ENCODE data around the gene ALAD.
A peak's percentile ranks its signal among the peaks of the same experiment; 100 is the strongest.
"Not testable (repeated sequence)": the region's sequence is repeated elsewhere in the genome, so short reads cannot be mapped to it uniquely, and the experiment has no call there.

ALAD gene

DNA sequence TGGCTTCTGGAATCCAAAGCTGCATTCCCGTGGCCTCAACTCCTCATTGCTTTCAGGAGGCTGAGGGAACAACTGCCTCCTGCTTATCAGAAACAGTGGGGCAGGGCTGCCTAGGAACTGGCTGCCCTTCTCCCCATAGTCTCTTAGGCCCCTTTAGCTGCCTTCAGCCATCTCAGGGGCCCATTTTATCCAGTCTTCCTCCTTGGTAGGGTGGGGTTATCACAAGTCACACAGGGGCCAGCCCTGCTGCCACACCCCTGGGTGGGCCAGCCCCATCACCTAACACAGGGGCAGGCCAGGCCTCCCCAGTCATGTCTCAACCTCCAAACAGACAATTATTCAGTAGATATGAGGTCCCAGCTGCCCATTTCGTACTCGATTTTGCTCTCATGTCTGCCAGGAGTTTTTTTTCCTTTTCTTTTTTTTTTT, 3.9 kb downstream of the ALAD start:
- DNase-seq = no peak

DNA sequence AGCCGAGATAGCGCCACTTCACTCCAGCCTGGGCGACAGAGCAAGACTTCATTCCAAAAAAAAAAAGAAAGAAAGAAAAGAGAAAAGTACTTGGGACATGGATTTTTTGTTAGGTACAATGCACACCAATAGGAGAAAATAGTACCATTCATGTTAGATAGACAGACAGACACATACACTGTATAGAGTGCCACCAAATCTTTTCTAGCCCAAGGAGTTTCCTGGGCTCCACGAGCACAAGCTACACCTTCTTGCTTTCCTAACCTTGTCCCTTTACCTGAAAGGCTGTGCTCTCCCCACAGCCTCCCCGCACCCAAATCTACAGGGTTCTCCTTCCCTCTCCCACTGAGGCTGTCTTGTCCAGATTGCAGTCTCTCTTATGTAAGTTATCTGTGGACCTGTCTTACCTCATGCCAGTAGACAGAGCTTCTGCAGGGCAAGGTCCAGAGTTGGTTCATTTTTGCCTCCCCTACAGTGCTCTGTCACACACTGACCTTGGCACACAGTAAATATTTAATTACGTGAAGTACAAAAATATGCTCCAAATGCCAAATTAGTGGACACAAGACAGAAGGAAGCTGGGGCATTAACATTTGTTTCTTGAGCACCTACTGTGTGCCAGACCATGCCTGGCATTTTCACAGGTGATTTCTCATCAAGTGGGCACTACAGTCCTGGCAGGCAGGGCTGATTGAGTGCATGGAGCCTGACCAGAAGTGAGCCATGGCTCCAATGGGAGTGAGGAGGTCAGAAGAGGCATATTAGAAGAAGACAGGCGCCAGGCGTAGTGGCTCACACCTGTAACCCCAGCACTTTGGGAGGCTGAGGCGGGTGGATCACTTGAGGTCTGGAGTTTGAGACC, 5.9 kb downstream of the ALAD start:
- no peak for DNase-seq

DNA sequence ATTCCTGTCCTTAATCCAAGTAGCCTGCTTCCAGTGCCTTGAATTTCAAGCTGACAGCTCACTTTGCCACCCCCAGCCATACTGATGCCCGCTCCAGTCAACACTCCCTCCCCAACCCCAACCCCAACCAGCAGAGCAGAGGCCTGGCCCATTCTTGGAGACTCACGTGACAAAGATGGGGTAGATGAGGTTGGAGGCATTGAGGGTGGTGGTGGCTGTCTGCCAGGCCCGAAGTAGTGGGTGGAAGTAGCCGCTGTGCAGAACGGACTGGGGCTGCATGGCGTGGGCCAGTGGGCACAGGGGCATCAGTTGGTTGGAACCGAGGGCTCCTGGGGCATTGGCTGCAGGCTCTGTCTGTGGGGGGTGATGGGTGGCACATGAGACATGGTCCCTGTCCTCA, 7.8 kb downstream of the ALAD start:
- no peak for DNase-seq

DNA sequence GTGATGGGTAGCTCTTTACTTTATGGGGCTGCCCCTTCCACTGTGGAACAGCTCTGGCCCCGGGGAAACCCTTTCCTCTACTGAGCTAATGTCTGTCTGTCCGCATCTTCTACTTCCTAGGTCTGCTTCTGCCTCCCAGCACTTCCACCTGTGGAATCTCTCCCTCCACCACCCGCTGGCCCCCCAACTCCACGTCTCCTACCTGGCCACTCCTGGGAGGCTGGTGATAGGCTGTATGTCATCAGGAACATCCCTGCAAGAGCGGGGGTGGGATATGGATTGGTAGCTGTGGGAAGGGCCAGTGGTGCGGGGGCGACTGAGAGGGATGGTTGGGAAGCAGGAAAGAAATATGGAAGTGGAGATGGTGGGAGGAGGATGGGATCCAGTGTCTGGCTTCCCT, 9.2 kb downstream of the ALAD start:
- no peak for DNase-seq

DNA sequence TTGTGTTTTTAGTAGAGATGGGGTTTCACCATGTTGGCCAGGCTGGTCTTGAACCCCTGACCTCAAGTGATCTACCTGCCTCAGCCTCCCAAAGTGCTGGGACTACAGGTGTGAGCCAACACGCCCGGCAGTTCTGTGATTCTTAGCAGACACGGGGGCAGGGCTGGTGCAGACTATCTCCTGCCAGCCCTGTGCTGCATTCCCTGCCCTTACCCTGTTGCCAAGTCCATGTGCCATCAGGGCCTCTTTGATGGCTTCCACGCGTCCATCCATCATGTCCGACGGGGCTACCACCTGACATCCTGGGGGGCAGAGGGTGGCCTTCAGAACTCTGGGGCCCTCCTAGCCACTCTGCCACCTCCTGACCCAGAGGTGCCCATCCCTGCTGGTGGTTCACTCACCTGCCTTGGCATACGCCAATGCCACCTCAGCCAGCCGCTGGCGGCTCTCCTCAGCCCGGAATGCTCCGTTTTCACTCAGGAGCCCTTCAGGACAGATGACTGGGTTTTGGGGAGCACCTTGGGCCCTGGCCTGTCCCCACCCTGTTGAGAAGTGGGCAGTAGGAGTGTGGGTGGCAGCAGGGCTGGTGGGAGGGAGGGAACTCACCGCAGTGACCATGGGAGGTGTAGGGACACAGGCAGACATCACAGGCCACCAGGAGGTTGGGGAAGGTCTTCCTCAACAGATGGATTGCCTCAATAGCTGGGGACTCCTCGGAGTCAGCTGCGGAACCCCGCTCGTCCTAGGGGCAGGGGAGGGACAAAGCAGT, 10.7 kb downstream of the ALAD start:
- no peak for DNase-seq

DNA sequence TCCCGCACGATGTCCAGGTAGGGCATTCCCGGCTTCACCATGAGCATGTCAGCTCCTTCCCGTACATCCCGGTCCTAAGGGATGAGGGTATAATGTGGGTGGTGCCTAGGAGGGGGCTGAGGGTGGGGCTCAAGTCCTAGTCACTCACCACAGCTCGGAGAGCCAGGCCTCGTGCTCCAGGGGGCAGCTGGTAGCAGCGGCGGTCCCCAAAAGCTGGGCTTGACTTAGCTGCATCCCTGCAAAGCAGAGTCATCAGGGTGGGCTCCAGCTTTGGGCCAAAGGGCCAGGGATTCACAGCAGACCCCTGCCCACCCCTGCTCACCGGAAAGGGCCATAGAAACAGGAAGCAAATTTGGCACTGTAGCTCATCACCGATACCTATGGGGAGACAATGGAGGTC, 11.6 kb downstream of the ALAD start:
- DNase-seq = no peak

DNA sequence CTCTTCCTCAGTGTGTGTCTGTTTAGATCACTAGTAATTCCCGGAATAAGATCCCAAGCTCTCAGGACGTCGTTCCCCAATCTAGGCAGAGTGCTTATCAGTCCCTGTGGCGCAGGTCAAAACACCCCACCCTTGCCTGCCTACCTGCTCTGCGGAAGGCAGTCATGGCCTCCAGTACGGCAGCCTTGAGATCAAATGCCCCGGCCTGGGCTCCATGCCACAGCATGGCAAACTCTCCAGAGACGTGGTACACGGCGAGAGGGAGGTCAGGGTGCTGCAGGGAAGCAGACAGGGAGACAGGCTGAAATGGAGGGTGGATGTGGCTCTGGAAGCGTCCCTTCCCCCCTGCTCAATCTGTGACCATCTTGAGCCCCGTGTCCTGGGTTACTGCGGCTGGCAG, 12.3 kb downstream of the ALAD start:
- no peak for DNase-seq

DNA sequence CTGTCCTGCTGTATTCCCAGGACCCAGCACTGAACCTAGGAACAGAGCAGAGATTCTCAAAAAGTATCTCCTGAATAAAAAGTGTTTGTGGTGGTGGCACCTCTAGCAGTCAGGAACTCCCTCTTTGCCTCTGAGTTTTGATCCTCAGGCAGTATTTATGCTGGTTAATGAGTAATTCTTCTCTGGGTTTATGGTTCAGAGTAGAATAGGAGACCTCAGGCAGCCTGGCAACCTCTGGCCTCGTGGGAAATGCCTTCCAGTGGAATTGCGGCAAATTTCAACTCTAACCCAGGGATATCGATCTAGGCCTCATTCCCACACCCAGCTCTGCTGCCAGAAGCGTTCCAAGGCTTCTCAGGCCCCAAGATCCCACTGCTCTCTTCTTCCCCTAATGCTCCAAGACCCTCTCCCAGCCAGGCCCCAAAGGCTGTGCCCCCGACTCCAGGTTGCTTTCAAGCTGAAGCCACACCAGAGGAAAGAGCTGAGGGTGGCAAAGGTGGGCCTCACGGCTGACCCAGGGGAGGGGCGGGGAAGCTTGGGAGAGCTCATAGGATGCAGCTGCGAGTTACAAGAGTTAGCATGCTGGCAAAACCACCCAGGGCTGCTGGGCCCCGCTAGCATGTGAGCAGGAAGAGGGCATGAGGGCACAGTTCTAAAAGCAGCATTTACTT, 13.4 kb downstream of the ALAD start:
- no peak for DNase-seq

DNA sequence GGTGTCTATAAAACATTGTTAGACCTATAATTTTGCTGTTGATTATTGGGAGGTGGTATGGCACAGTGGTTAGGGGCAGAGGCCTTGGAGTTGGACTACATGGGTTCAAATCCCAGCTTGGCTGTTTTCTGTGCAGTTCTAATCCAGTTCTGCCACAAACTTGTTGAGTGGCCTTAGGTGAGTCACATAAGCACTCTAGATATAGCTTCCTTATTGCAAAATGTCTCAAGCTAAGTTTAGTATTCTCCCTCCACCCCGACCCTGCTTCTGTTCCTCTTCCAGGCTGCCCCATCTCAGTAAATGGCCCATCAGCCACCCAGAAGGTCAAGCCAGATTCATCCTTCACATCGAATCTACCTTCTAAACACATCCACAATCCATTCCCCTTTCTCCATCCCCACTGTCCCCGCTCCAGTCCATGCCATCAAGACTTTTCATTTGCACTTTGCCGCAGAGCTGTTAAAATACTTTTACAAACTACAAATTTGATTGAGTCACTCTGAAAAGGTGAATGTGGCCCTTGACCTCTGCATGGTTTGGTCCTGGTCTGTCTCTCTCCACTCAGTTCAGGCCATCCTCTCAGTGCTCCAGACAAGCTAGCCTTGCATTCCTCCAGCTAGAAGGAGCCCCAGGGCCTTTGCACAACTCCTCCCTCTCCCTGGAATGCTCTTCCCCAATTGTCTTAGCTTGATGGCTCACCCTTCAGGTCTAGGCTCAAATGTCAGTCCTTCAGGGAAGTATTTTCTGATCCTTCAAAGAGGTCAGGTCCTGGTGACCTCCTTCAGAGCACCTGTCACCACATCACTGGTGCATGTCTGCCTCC, 14.3 kb downstream of the ALAD start:
- DNase-seq = no peak

DNA sequence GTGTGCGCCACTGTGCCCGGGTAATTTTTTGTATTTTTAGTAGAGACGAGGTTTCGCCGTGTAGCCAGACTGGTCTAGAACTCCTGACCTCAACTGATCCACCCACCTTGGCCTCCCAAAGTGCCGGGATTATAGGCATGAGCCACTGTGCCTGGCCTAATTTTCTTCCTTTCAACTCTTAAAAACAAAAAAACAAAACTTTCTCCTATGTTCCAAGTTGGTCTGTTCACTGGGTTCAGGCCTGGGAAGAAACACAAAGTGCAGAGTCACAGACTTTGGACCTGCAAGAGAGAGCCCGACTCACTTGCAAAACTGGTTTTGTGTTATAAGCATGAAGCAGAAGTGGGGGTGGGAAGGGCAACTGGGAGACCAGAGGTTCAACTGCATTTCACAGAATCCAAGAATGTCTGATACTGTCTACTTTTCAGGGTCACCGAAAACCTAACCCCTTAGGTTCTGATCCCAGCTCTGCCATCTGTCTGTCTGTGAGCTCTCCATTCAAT, 19.1 kb downstream of the ALAD start:
- no peak for DNase-seq

DNA sequence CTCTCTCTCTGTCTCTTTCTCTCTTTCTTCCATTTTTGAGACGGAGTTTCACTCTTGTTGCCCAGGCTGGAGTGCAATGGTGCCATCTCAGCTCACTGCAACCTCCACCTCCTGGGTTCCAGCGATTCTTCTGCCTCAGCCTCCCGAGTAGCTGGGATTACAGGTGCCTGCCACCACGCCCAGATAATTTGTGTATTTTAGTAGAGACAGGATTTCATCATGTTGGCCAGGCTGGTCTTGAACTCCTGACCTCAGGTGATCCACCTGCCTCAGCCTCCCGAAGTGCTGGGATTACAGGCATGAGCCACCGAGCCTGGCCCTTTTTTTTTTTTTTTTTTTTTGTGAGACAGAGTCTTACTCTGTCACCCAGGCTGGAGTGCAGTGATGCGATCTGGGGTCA, 19.6 kb downstream of the ALAD start:
- not testable (repeated sequence) for DNase-seq

DNA sequence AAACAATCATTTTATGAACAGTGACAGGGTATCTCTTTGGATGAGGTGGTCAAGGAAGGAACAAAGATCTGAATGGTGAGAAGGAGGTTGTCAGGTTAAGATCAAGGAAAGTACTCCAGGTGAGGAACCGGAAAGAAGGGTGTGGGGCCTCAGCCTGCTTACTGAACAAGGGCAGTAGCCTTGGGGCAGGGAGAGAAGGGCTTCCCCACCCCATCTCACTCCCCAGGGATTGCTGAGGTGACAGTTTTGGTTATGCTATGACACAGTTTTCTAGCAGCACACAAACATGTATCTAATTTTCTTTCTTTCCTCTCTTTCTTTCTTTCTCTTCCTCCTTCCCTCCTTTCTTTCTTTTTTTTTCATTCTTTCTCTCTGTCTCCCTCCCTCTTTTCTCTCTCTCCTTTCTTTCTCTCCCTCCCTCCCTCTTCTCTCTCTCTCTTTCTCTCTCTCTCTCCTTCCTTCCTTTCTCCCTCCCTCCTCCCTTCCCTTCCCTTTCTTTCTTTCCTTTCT, 20.2 kb downstream of the ALAD start:
- DNase-seq = no peak

DNA sequence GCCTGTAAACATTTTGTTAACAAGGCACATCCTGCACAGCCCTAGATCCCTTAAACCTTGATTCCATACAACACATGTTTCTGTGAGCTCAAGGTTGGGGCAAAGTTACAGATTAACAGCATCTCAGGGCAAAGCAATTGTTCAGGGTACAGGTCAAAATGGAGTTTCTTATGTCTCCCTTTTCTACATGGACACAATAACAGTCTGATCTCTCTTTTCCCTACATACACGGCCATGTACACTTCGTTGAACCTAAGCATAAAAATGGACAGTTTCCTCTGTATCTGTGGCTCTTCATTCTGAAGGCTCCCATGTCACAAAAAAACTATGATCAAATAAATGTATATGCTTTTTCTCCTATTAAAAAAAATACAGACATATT, 21.3 kb downstream of the ALAD start:
- DNase-seq = not testable (repeated sequence)

DNA sequence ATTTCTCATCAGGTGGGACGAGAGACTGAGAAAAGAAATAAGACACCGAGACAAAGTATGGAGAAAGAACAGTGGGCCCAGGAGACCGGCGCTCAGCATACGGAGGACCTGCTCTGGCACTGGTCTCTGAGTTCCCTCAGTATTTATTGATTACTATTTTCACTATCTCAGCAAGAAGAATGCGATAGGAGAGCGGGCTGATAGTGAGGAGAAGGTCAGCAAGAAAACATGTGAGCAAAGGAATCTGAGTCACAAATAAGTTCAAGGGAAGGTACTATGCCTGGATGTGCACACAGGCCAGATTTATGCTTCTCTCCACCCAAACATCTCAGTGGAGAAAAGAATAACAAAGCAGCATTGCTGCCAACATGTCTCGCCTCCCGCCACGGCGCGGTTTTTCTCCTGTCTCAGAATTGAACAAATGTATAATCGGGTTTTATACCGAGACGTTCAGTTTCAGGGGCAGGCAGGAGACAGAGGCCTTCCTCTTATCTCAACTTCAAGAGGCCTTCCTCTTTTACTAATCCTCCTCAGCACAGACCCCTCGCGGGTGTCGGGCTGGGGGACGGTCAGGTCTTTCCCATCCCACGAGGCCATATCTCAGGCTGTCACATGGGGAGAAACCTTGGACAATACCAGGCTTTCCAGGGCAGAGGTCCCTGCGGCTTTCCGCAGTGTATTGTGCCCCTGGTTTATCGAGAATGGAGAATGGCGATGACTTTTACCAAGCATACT, 21.8 kb downstream of the ALAD start:
- DNase-seq = not testable (repeated sequence)

DNA sequence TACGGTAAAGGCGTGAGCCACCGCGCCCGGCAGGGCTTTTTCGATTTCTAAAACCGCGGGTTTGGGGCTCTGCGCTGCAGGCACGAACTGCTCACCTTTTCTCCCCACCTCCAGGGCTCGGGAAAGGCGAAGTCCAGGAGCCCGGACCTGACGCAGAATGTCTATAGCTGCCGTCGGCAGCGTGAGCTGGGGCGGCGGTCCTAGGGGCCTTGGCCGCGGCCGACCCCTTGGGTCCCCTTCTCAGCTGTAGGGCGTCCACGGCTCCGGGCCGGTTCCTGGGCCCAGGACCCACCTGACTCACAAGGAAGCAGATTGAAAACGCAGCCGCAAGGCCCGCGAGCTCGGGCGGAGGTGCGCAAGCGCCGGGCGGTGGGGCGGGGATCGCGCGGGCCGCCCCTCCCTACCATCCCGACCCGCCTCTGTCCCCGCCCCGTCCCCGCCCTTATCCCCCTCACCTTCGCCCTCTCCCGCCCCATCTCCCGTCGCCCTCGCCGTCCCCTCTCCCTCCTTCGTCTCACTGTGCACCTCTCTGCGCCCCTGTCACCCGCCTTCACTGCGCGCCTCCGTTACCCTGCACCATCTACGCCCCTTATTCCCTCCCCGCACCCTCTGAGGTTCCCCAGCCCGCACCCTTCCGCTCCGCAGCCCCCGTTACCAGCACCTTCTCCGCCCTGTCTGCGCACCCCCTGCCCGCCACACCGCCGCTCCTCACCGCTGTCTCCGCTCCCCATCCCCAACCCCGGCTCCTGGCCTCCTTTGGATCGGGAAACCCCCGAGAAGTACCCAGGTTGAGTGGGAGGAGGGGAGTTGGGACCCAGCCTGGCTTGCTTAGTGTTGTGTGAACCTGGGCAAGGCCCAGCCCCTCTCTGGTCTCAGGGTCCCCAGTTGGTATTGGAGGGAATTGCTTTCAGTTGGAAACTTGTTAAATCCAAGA, 24.2 kb downstream of the ALAD start, which contains the start of gene HDHD3:
Gene HDHD3 (minus strand): TSS at position 353 of the 934 bp plus-strand sequence. CDS start 2,632 bp downstream, outside the sequence.
- DNase-seq = peak; percentile 69

DNA sequence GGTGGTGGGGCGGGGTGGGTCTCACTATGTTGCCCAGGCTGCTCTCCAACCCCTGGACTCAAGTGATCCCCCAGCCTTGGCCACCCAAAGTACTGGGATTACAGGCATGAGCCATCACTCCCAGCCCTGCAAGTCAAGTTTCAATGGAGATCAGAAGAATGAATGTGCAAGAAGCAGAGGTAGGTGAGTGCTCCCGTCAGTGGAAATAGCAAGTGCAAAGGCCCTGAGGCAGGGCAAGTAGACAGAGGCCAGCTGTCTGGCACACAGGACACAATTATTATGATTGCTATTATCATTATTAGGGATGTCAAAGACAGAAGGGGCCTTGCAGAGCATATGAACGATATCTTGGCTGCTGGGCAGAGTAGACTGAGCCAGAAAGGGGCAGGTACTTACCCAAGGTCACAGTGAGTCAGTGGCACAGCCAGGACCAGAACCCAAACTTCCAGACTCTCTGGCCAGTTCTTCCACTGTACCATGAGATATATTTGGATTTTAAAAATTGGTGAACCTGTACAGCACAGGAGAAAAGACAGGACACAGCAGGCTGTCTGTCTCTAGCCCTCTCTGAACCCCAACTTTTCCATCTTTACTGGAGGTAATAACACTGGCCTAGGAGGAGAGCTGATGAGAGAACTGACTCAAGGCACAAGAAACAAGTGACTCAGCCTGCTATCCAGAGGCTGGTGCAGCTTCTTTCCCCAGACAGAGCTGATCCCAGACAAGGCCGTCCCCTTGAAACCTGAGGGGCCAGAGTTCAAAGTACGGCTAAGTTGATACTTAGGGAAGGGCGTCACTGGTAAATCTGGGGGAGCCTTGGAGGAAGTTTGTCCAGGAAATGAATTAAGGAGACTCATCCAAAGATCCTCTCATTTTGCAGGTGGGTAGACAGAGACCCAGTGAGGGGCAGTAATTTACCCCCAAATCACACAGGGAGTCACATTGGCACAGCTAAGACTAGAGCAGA, 25.7 kb downstream of the ALAD start:
- no peak for DNase-seq

DNA sequence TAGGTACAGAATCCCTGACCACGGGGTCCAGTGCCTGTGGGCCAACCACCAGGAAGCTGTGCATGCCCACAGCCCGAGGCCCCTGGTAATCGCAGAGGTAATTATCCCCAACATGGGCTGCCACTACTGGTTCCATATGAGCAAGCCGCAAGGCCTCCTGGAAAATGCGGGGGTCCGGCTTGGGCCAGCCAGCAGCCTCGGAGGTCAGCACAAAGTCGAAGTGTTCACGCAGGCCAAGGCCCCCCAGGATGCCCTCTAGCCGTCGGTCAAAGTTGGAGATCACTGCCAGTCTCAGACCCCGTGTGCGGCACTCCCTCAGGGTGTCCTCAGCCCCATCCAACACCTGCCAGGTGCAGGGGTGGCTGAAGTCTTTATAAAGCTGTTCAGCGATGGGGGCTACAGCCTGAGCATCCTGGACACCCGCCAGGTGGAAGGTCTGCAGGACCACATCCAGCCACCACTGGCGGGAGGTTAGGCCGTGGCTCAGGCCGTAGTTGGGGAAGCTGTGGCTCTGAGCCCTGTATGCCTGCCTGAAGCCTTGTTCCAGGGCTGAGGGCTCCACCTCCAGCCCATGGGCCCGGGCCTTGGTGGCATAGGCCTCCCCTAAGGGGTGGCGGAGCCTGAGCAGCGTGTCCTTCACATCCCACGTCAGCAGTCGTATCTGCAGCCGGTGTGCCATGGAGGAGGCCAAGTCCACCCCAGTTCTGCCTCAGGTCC, 27.2 kb downstream of the ALAD start:
- DNase-seq = no peak

DNA sequence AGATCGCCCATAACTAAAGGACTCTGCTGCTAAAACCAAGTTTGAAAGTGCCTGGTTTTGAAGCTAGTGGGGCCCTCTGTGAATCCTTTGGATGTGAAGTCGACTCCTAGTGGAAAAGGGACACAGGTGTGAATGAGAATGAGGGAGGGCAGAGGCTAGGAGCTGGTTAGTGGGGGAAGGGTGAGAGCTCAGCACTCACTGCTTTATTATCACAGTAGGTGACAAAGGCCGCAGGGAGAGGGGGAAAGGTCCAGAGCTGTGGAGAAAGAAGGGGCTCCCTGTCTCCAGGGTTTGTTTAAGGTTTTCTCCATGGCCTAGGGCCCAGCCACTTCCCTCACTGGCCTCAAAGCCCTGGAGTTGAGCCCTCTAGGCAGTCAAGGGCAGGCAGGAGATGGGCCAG, 27.8 kb downstream of the ALAD start:
- no peak for DNase-seq

All from activated effector memory CD4-positive, alpha-beta T cell treated with Interleukin-2 at 50 U/mL for 16 hours (primary cell).